Esophagus muscularis mucosa (tissue), 4 donors: ENCODE measurements around the gene NSMCE1.

Source experiments
- EP300 ChIP-seq: sonication (generic); formaldehyde crosslinking; IDR thresholded peaks from one replicate; pipeline ENCODE4 v1.6.1; 2017; ENCODE audit warnings: antibody characterized with exemption
- POLR2A ChIP-seq: fragments of 450-650 bp; IDR thresholded peaks from one replicate; pipeline ENCODE4 v1.6.1; 2017; ENCODE audit warnings: antibody characterized with exemption, moderate library complexity, mild to moderate bottlenecking, low read depth
- TF ChIP-seq, protein P1 (sequence below), 3 experiments: fragments of 200-600 bp in 2 of 3; fragments of 450-650 bp in 1 of 3; sonication (generic) in 2 of 3; IDR thresholded peaks; one replicate each; pipeline ENCODE4 v1.5.1; 2017 to 2019; ENCODE audit warnings: antibody characterized with exemption in 3 of 3, mild to moderate bottlenecking in 2 of 3, moderate library complexity in 1 of 3

DNA sequence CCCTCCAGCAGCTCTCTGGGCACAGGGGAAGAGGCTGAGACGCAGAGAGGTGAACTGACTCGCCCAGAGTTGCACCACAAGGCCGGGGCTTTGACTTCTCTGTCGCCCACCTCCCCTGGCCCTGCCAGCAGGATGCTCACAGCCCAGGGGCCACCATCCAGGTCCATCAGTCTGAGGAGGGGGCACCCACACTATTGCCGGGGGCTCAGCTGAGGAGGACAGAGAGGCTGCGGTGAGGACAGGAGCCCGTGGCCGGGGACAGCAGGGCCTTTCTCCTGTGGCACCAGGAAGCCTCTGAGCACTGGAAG, 32.7 kb downstream of the NSMCE1 start:
- TF ChIP-seq POLR2A (no peak), EP300 (no peak)
- TF ChIP-seq, protein P1, sequence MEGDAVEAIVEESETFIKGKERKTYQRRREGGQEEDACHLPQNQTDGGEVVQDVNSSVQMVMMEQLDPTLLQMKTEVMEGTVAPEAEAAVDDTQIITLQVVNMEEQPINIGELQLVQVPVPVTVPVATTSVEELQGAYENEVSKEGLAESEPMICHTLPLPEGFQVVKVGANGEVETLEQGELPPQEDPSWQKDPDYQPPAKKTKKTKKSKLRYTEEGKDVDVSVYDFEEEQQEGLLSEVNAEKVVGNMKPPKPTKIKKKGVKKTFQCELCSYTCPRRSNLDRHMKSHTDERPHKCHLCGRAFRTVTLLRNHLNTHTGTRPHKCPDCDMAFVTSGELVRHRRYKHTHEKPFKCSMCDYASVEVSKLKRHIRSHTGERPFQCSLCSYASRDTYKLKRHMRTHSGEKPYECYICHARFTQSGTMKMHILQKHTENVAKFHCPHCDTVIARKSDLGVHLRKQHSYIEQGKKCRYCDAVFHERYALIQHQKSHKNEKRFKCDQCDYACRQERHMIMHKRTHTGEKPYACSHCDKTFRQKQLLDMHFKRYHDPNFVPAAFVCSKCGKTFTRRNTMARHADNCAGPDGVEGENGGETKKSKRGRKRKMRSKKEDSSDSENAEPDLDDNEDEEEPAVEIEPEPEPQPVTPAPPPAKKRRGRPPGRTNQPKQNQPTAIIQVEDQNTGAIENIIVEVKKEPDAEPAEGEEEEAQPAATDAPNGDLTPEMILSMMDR (IDR thresholded peaks at IDR 0.05): no peak
